Measurements from ENCODE around the gene CADM1. TPM values are rescaled to one million over a fixed set of nuclear protein-coding genes. Genes with fewer than 3 reads are reported as not detected.

The CADM1 gene
- total and polyA plus RNA-seq, 9 of the 15 experiments (the other 6 are each of a cell fraction or from before 2014, with no cell fraction given): 0.42 TPM; not detected in 8

DNA sequence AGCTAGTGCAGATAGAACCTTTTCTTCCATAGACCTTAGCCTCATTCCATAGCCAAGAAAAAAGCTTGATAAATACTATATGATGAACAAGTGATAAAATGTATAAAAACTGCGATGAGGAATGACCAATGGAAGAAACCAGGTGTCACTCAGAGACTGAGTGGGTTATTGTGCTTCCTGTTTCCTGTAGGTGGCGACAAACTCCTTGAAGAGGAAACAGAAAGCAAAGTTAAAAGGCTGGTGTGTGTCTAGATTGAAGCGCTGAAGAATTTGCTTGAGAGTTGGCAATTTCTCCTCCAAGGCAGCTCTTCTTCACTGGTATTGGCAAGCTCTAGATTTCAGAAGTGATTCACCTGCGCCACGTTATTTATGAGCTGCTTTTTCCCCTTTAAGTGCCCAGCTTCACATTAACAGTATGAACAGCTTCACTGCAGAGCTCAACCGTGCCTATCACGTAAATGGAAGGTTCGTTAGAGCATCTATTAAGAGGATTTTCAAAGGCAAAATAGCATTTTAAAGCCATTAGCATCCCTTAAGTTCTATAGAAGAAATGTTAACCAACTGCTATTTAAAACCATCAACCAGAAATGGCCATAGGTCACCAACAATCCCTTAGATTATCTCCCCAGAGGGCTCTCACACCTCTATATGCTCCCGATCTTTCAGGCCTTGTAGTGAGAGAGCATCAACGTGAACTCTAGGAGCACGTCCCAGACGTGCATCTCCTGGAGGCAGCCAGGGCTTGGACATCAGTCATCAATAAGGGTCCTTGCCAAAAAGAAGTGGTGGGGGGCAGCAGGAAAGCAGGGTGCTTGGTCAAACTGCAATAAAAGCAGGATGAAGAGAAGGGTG is 179.4 kb downstream of the CADM1 start (continued):
- TF ChIP-seq WHSC1 (IDR thresholded peaks at IDR 0.05; ENCODE audit: low read length) (no peak), STAG1 (CRISPR knock-in tag; IDR thresholded peaks at IDR 0.05; ENCODE audit: borderline replicate concordance) (no peak), ETV1 (tag; conservative IDR thresholded peaks at IDR 0.05; ENCODE audit: low read depth) (peak; percentile 58; the same call in 1 of the 2 replicates)
- TF ChIP-seq, protein P1, sequence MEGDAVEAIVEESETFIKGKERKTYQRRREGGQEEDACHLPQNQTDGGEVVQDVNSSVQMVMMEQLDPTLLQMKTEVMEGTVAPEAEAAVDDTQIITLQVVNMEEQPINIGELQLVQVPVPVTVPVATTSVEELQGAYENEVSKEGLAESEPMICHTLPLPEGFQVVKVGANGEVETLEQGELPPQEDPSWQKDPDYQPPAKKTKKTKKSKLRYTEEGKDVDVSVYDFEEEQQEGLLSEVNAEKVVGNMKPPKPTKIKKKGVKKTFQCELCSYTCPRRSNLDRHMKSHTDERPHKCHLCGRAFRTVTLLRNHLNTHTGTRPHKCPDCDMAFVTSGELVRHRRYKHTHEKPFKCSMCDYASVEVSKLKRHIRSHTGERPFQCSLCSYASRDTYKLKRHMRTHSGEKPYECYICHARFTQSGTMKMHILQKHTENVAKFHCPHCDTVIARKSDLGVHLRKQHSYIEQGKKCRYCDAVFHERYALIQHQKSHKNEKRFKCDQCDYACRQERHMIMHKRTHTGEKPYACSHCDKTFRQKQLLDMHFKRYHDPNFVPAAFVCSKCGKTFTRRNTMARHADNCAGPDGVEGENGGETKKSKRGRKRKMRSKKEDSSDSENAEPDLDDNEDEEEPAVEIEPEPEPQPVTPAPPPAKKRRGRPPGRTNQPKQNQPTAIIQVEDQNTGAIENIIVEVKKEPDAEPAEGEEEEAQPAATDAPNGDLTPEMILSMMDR (IDR thresholded peaks at IDR 0.05 in 2 of 3, conservative IDR thresholded peaks at IDR 0.05 in 1 of 3; ENCODE audit: insufficient read depth in 2 of 3, low read depth in 1 of 3, low read length in 3 of 3): peak; percentile 65 to 85 (median 70)
- TF ChIP-seq, protein P2, sequence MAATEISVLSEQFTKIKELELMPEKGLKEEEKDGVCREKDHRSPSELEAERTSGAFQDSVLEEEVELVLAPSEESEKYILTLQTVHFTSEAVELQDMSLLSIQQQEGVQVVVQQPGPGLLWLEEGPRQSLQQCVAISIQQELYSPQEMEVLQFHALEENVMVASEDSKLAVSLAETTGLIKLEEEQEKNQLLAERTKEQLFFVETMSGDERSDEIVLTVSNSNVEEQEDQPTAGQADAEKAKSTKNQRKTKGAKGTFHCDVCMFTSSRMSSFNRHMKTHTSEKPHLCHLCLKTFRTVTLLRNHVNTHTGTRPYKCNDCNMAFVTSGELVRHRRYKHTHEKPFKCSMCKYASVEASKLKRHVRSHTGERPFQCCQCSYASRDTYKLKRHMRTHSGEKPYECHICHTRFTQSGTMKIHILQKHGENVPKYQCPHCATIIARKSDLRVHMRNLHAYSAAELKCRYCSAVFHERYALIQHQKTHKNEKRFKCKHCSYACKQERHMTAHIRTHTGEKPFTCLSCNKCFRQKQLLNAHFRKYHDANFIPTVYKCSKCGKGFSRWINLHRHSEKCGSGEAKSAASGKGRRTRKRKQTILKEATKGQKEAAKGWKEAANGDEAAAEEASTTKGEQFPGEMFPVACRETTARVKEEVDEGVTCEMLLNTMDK (IDR thresholded peaks at IDR 0.05; ENCODE audit: borderline replicate concordance, insufficient read depth, low read depth, low read length, poor library complexity, severe bottlenecking): peak; percentile 54
- TF ChIP-seq, protein P3, sequence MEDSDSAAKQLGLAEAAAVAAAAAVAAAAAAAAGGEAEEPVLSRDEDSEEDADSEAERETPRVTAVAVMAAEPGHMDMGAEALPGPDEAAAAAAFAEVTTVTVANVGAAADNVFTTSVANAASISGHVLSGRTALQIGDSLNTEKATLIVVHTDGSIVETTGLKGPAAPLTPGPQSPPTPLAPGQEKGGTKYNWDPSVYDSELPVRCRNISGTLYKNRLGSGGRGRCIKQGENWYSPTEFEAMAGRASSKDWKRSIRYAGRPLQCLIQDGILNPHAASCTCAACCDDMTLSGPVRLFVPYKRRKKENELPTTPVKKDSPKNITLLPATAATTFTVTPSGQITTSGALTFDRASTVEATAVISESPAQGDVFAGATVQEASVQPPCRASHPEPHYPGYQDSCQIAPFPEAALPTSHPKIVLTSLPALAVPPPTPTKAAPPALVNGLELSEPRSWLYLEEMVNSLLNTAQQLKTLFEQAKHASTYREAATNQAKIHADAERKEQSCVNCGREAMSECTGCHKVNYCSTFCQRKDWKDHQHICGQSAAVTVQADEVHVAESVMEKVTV (CRISPR knock-in tag; IDR thresholded peaks at IDR 0.05): peak; percentile 72

Data from K562 (cell line).